Activated CD8-positive, alpha-beta memory T cell treated with anti-CD3 and anti-CD28 coated beads, Interleukin-2, amount 50 U/mL, for 24 hours (primary cell): Measurements from ENCODE around the gene HPCAL1.

Experiments used
- DNase-seq: peaks from one replicate; pipeline ENCODE4 v3.0.0-alpha.2; 2020; ENCODE audit errors: extremely low read depth

HPCAL1 gene

GRCh38 chr2:10337449-10338269 lies 35.0 kb downstream of the HPCAL1 start:
- no peak for DNase-seq

- no peak for DNase-seq
Observed at GRCh38 chr2:10338270-10339188, 35.8 kb downstream of the HPCAL1 start.

- DNase-seq, result no peak
Observed at GRCh38 chr2:10339647-10340592, 37.2 kb downstream of the HPCAL1 start.

GRCh38 chr2:10340593-10340975 lies 37.9 kb downstream of the HPCAL1 start:
- DNase-seq, result no peak

- no peak for DNase-seq
Observed at GRCh38 chr2:10341193-10341592, 38.5 kb downstream of the HPCAL1 start.

GRCh38 chr2:10342245-10342951 lies 39.7 kb downstream of the HPCAL1 start:
- no peak for DNase-seq

- DNase-seq, result no peak
Observed at GRCh38 chr2:10343191-10343590, 40.5 kb downstream of the HPCAL1 start.

GRCh38 chr2:10343658-10344057 lies 41.0 kb downstream of the HPCAL1 start:
- no peak for DNase-seq

- DNase-seq, result no peak
Observed at GRCh38 chr2:10344105-10345066, 41.7 kb downstream of the HPCAL1 start.

- no peak for DNase-seq
Observed at GRCh38 chr2:10345126-10345525, 42.4 kb downstream of the HPCAL1 start.

GRCh38 chr2:10345813-10346212 lies 43.1 kb downstream of the HPCAL1 start:
- no peak for DNase-seq

- no peak for DNase-seq
Observed at GRCh38 chr2:10346929-10347561, 44.3 kb downstream of the HPCAL1 start.

GRCh38 chr2:10347562-10347948 lies 44.9 kb downstream of the HPCAL1 start:
- no peak for DNase-seq

- DNase-seq, result no peak
Observed at GRCh38 chr2:10348891-10349290, 46.2 kb downstream of the HPCAL1 start.

GRCh38 chr2:10350761-10351160 lies 48.1 kb downstream of the HPCAL1 start:
- DNase-seq, result no peak

- no peak for DNase-seq
Observed at GRCh38 chr2:10352361-10352760, 49.7 kb downstream of the HPCAL1 start.

- no peak for DNase-seq
Observed at GRCh38 chr2:10352972-10353371, 50.3 kb downstream of the HPCAL1 start.

GRCh38 chr2:10353931-10354330 lies 51.2 kb downstream of the HPCAL1 start:
- no peak for DNase-seq

GRCh38 chr2:10354399-10354798 lies 51.7 kb downstream of the HPCAL1 start:
- no peak for DNase-seq
